Measurements from ENCODE around the gene FCHSD2.

DNA sequence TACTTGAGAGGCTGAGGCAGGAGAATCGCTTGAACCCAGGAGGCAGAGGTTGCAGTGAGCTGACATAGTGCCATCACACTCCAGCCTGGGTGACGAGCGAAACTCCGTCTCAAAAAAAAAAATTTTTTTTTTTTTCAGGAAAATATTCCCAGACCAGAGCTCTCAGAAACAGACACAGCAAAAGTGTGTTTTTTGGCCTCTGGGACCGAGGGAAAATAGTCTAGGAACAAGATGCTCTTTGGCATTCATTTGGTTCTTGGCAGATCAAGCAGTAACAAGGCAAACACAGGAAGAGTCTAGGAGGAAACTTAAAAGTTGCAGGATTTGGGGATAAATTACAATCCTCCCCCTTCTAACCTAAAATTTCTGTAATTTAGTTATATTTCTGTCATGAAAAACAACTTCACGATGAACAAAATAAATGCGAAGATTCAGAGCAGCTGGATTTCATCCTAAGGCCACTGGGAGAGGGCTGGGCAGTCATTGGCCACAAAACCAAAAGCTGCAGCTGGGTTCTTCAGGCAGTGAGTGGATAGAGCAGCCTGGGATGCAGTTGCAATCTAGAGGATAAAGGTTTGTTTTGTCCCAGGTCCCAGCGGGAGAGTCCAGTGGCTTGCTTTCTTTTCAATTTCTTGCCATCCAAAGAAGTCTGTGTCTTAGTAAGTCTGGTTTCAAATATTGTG lies 308.2 kb downstream of the FCHSD2 start:
- no peak for TF ChIP-seq SUZ12 (IDR thresholded peaks at IDR 0.05; ENCODE audit: extremely low read depth, insufficient read depth, insufficient read length)
- no peak for TF ChIP-seq YY1 (IDR thresholded peaks at IDR 0.05; ENCODE audit: insufficient read depth, insufficient read length)

All from NT2/D1 (cell line).